RWPE1 (cell line): ENCODE data around the gene CNTNAP4.
A peak's percentile ranks its signal among the peaks of the same experiment; 100 is the strongest.

Experiments
- CTCF ChIA-PET: fragments of 350-600 bp; sonication (Branson Sonifier 250); formaldehyde crosslinking; extraction: SDS; loops from one replicate; lab custom pipeline; 2021; lab: Yijun Ruan, JAX
- POLR2A ChIA-PET: fragments of 400-600 bp; formaldehyde crosslinking; extraction: SDS; loops from one replicate; lab custom pipeline; 2020; ENCODE audit warnings: antibody characterized with exemption; ENCODE audit not compliant: low non-redundant PET; lab: Yijun Ruan, JAX
- DNase-seq: peaks from one replicate; pipeline ENCODE4 v3.0.0; 2012; ENCODE audit warnings: low spot score
- H3K27ac ChIP-seq: fragments of 450-650 bp; 2 replicates; pipeline ENCODE4 v1.5.1; 2017
- CTCF ChIP-seq: fragments of 450-650 bp; conservative IDR thresholded peaks from 2 replicates; pipeline ENCODE4 v1.5.1; 2017; ENCODE audit warnings: low read depth, mild to moderate bottlenecking

CNTNAP4 gene

GRCh38 chr16:76241755-76242154, 35.4 kb upstream of the CNTNAP4 start:
- POLR2A ChIA-PET: no interaction called here
- no peak overlapping the region for H3K27ac ChIP-seq
- CTCF ChIA-PET: no interaction called here

DNA sequence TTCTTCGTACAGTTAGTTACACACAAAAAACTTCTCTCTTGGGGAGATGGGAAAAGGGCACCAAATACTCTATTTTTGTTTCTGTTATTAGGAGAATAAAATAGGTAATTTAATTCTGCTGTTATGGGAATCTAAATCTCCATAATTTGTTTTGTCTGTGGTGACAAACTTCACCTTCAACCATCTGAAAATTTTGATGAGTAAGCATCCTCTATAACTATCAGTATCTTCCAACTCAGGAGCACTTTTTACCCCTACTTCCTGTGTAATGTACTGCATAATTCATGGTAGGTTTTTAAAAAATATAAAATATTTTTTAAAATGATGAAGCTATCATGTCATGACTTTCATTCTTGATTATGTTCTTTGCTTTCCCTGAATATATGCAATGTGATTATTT, 33.6 kb upstream of the CNTNAP4 start:
- H3K27ac ChIP-seq: no peak overlapping the region
- DNase-seq: no peak
- ChIA-PET CTCF (no interaction called here), POLR2A (no interaction called here)
- TF ChIP-seq CTCF: no peak

More at GRCh38 chr16:76241755-76242154, 35.4 kb upstream of the CNTNAP4 start:
- TF ChIP-seq CTCF: no peak
- no peak for DNase-seq

- DNase-seq: no peak
- TF ChIP-seq CTCF: no peak
- CTCF ChIA-PET: no interaction called here
- H3K27ac ChIP-seq: no peak overlapping the region
- POLR2A ChIA-PET: no interaction called here
Measured at GRCh38 chr16:76246587-76246986, 30.6 kb upstream of the CNTNAP4 start.

GRCh38 chr16:76265434-76266045, 11.7 kb upstream of the CNTNAP4 start:
- peak; percentile 8 for DNase-seq
- CTCF ChIA-PET: no interaction called here

GRCh38 chr16:76268824-76269223, 8.4 kb upstream of the CNTNAP4 start:
- TF ChIP-seq CTCF: no peak
- ChIA-PET POLR2A (no interaction called here), CTCF (no interaction called here)
- no peak overlapping the region for H3K27ac ChIP-seq
- DNase-seq: no peak

More at GRCh38 chr16:76265434-76266045, 11.7 kb upstream of the CNTNAP4 start:
- H3K27ac ChIP-seq: no peak overlapping the region
- TF ChIP-seq CTCF: peak; percentile 62
- POLR2A ChIA-PET: no interaction called here

DNA sequence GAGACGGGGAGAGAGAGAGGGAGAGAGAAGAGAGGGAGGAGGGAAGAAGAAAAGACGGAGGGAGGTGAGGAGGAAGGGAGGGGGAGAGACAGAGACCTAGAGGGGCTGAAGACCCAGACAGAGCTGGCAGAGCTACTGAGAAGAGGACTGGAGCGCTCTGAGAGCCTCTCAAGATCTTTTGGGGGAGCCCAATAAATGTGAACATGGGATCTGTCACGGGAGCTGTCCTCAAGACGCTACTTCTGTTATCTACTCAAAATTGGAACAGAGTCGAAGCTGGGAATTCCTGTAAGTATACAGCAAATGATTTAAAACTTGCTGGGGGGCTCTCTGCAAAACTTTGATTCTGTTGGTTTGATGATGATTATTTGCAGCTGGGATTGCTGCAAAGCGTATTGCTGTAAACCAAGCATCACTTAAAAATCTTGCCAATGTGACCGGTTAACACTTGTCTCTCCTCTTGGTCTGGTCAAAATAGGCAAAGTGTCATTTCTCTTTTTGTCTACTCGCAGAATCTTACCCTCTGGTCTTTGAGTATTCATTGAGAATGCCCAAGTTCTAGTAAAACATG, 344 bp downstream of the CNTNAP4 start:
- ChIA-PET POLR2A (no interaction called here), CTCF (interaction anchor here (0.6 kb wide), 1 partner anchor 147 kb away, joined by 3 read pairs; no protein-coding TSS in a partner anchor)
- TF ChIP-seq CTCF: no peak
- no peak for DNase-seq
- H3K27ac ChIP-seq: no peak overlapping the region
